Fibroblast of pulmonary artery (primary cell): ENCODE results near the gene RPL19.

Source experiments
- DNase-seq: peaks from one replicate; pipeline ENCODE4 v3.0.0-alpha.2; 2010; ENCODE audit warnings: low read depth
- H3K4me3 ChIP-seq: replicated peaks from 2 replicates; pipeline ENCODE4 v1.5.1; 2011; ENCODE audit warnings: low read depth, mild to moderate bottlenecking, control low read depth, low read length, moderate library complexity
- CTCF ChIP-seq: IDR thresholded peaks from 2 replicates; pipeline ENCODE4 v1.5.1; 2011; ENCODE audit warnings: mild to moderate bottlenecking, control low read depth, low read length, inconsistent platforms; ENCODE audit errors: missing control alignments

RPL19 gene

GRCh38 chr17:39208136-39208535 is 8.1 kb downstream of the RPL19 start:
- no peak for DNase-seq
- H3K4me3 ChIP-seq = no peak overlapping the region
- TF ChIP-seq CTCF = no peak

- H3K4me3 ChIP-seq = no peak overlapping the region
- TF ChIP-seq CTCF = no peak
- no peak for DNase-seq
Observed at GRCh38 chr17:39208893-39209292, 8.8 kb downstream of the RPL19 start.

DNA sequence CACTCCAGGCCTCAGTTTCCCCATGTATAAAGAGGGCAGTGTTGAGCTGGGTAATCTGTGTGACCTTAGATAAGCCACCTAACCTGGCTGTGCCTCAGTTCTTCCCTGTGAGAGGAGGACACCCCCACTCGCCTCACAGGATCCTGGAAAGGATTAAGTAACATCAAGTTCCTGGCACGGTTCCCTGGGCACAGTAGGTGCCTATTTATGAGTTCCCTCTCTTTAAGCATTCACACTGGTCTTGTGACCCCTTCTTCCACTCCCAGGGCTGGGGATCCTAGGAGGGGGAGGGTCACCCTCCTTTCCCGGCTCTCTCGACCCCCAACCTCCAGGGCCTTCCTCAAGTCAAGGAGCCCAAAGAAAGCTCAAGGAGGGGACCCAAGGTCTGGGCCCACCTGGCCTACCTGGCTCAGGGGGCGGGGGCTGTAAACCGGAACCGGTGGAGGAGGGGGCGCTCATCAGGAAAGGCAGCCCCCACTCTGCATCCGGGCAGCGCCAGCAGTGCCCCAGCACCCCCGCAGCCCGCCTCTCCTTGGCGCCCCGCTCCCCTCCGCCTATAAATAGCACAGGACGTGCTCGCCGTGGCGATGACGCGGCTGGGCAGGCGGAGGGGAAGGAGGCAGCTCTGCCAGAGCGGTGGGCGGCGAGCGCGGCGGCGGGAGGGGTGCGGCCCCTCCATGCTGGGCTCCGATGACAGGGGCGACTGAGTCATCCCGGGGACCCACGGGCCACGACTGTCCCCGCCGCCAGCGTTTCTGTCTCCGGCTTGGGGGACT is 9.4 kb downstream of the RPL19 start:
- no peak for TF ChIP-seq CTCF
- peak; percentile 47 for DNase-seq
- peak overlapping the region; percentile 35 for H3K4me3 ChIP-seq

- no peak for TF ChIP-seq CTCF
- no peak for DNase-seq
- H3K4me3 ChIP-seq = peak overlapping the region; percentile 35
Observed at GRCh38 chr17:39210093-39210434, 10.0 kb downstream of the RPL19 start.

DNA sequence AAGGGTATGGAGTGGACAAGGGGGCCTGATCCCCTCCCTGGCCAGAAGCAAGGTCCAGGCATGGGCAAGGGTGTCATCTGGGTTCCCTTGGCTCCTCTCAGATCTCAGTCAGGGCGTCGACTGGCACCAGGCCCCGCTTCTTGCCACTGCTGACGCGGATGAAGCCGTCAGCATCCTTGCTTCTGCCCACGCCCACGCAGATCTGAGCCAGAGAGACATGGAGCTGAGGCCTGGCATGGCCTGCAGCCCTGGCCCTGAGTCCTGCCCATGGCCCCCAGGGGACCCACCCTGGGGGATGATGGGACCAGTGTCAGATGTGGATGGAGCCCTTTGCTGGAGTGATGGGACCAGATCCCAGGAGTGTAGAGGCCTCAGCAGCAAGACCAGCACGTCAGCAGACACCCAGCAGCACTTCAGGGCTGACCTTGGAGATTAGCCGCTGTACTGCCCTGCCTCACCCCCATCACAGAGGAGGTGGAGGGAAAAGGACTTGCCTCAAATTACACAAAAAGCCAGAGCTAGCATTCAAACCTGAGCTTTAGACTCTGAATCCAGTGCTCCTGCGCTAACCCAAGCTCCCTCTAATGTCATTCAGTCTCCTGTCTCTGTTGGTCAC is 12.2 kb downstream of the RPL19 start:
- H3K4me3 ChIP-seq = no peak overlapping the region
- no peak for DNase-seq
- TF ChIP-seq CTCF = no peak

DNA sequence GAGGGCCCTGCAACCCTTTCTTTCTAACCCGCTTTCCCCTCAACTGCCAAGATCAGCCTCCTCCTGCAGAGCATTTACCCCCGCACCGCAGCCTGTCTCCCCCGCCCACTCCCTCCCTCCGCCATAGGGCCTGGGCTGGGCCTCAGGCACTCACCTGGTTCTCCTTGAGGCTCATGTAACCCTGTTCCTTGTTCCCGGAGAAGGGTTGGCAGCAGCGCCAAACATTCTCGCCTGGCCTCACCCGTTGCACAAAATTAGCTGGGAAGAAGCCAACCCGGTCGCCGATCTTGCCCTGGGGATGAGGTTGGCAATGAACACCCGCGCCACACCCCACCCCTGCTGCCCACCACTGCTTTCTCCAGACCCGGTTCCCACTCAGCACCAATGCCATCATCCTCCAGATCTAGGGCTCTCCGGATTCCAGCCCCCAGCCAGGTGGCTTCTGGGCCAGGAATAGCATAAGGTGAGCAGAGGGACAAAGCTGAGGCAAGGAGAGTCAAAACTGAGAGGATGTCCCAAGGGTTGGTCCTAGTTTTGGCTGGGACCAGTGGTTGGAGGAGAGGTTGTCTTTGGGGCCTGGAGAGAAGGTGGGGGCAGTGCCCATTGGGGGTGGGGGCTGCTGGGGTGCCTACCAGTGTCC is 12.9 kb downstream of the RPL19 start:
- TF ChIP-seq CTCF = no peak
- DNase-seq = no peak
- no peak overlapping the region for H3K4me3 ChIP-seq
